ENCODE data around the gene SYT11.

Gene SYT11

GRCh38 chr1:155861896-155862295 is 2.5 kb downstream of the SYT11 start:
- no peaks in the 10 kb centered on the region for H3K27me3 ChIP-seq (ENCODE audit: control insufficient read depth, insufficient read depth, low read length)
- 0 out of 2 replicates have a peak, but pooled peaks cover 5% of the 10 kb centered on the region for H3K4me1 ChIP-seq (ENCODE audit: control insufficient read depth, insufficient read depth, low read length)
- H3K27ac ChIP-seq (ENCODE audit: low read depth, low read length) = no peak overlapping the region
- H3K4me3 ChIP-seq (ENCODE audit: low read depth, low read length) = no peak overlapping the region
- no peaks in the 10 kb centered on the region for H3K36me3 ChIP-seq (ENCODE audit: control insufficient read depth, insufficient read depth, low read length)
- H3K9me3 ChIP-seq (ENCODE audit: control insufficient read depth, insufficient read depth, low read length) = no peaks in the 10 kb centered on the region
- H3K9ac ChIP-seq (ENCODE audit: low read depth, low read length) = no peak overlapping the region

- Histone ChIP-seq H3K27me3 (ENCODE audit: control insufficient read depth, insufficient read depth, low read length) (no peaks in the 10 kb centered on the region), H3K9me3 (ENCODE audit: control insufficient read depth, insufficient read depth, low read length) (no peaks in the 10 kb centered on the region), H3K4me3 (ENCODE audit: low read depth, low read length) (no peak overlapping the region), H3K4me1 (ENCODE audit: control insufficient read depth, insufficient read depth, low read length) (0 out of 2 replicates have a peak, but pooled peaks cover 5% of the 10 kb centered on the region), H3K27ac (ENCODE audit: low read depth, low read length) (no peak overlapping the region), H3K9ac (ENCODE audit: low read depth, low read length) (no peak overlapping the region), H3K36me3 (ENCODE audit: control insufficient read depth, insufficient read depth, low read length) (no peaks in the 10 kb centered on the region)
These were observed 5.0 kb downstream of the SYT11 start for GRCh38 chr1:155864393-155864792.

GRCh38 chr1:155867766-155868165 is 8.4 kb downstream of the SYT11 start:
- H3K27me3 ChIP-seq (ENCODE audit: control insufficient read depth, insufficient read depth, low read length) = no peaks in the 10 kb centered on the region
- no peak overlapping the region for H3K9ac ChIP-seq (ENCODE audit: low read depth, low read length)
- no peak overlapping the region for H3K27ac ChIP-seq (ENCODE audit: low read depth, low read length)
- no peak overlapping the region for H3K4me3 ChIP-seq (ENCODE audit: low read depth, low read length)
- no peaks in the 10 kb centered on the region for H3K9me3 ChIP-seq (ENCODE audit: control insufficient read depth, insufficient read depth, low read length)
- no peaks in the 10 kb centered on the region for H3K4me1 ChIP-seq (ENCODE audit: control insufficient read depth, insufficient read depth, low read length)
- H3K36me3 ChIP-seq (ENCODE audit: control insufficient read depth, insufficient read depth, low read length) = no peaks in the 10 kb centered on the region

GRCh38 chr1:155871390-155871789 is 12.0 kb downstream of the SYT11 start:
- no peak overlapping the region for H3K9ac ChIP-seq (ENCODE audit: low read depth, low read length)
- H3K4me3 ChIP-seq (ENCODE audit: low read depth, low read length) = no peak overlapping the region
- H3K9me3 ChIP-seq (ENCODE audit: control insufficient read depth, insufficient read depth, low read length) = no peaks in the 10 kb centered on the region
- H3K36me3 ChIP-seq (ENCODE audit: control insufficient read depth, insufficient read depth, low read length) = no peaks in the 10 kb centered on the region
- no peak overlapping the region for H3K27ac ChIP-seq (ENCODE audit: low read depth, low read length)
- no peaks in the 10 kb centered on the region for H3K27me3 ChIP-seq (ENCODE audit: control insufficient read depth, insufficient read depth, low read length)
- no peaks in the 10 kb centered on the region for H3K4me1 ChIP-seq (ENCODE audit: control insufficient read depth, insufficient read depth, low read length)

- Histone ChIP-seq H3K4me3 (ENCODE audit: low read depth, low read length) (no peak overlapping the region), H3K9me3 (ENCODE audit: control insufficient read depth, insufficient read depth, low read length) (no peaks in the 10 kb centered on the region), H3K9ac (ENCODE audit: low read depth, low read length) (no peak overlapping the region), H3K27me3 (ENCODE audit: control insufficient read depth, insufficient read depth, low read length) (no peaks in the 10 kb centered on the region), H3K4me1 (ENCODE audit: control insufficient read depth, insufficient read depth, low read length) (no peaks in the 10 kb centered on the region), H3K27ac (ENCODE audit: low read depth, low read length) (no peak overlapping the region), H3K36me3 (ENCODE audit: control insufficient read depth, insufficient read depth, low read length) (no peaks in the 10 kb centered on the region)
These were observed 13.2 kb downstream of the SYT11 start for GRCh38 chr1:155872527-155872926.

GRCh38 chr1:155873860-155874259 is 14.5 kb downstream of the SYT11 start:
- H3K36me3 ChIP-seq (ENCODE audit: control insufficient read depth, insufficient read depth, low read length) = no peaks in the 10 kb centered on the region
- H3K9me3 ChIP-seq (ENCODE audit: control insufficient read depth, insufficient read depth, low read length) = no peaks in the 10 kb centered on the region
- H3K27ac ChIP-seq (ENCODE audit: low read depth, low read length) = no peak overlapping the region
- no peak overlapping the region for H3K9ac ChIP-seq (ENCODE audit: low read depth, low read length)
- no peaks in the 10 kb centered on the region for H3K4me1 ChIP-seq (ENCODE audit: control insufficient read depth, insufficient read depth, low read length)
- no peak overlapping the region for H3K4me3 ChIP-seq (ENCODE audit: low read depth, low read length)
- H3K27me3 ChIP-seq (ENCODE audit: control insufficient read depth, insufficient read depth, low read length) = no peaks in the 10 kb centered on the region

- Histone ChIP-seq H3K27ac (ENCODE audit: low read depth, low read length) (no peak overlapping the region), H3K9ac (ENCODE audit: low read depth, low read length) (no peak overlapping the region), H3K4me1 (ENCODE audit: control insufficient read depth, insufficient read depth, low read length) (no peaks in the 10 kb centered on the region), H3K9me3 (ENCODE audit: control insufficient read depth, insufficient read depth, low read length) (no peaks in the 10 kb centered on the region), H3K27me3 (ENCODE audit: control insufficient read depth, insufficient read depth, low read length) (no peaks in the 10 kb centered on the region), H3K36me3 (ENCODE audit: control insufficient read depth, insufficient read depth, low read length) (no peaks in the 10 kb centered on the region), H3K4me3 (ENCODE audit: low read depth, low read length) (no peak overlapping the region)
These were observed 18.6 kb downstream of the SYT11 start for GRCh38 chr1:155877945-155878344.

GRCh38 chr1:155880251-155880650 is 20.9 kb downstream of the SYT11 start:
- Histone ChIP-seq H3K4me3 (ENCODE audit: low read depth, low read length) (no peak overlapping the region), H3K9ac (ENCODE audit: low read depth, low read length) (no peak overlapping the region), H3K4me1 (ENCODE audit: control insufficient read depth, insufficient read depth, low read length) (no peaks in the 10 kb centered on the region), H3K27me3 (ENCODE audit: control insufficient read depth, insufficient read depth, low read length) (no peaks in the 10 kb centered on the region), H3K9me3 (ENCODE audit: control insufficient read depth, insufficient read depth, low read length) (no peaks in the 10 kb centered on the region), H3K27ac (ENCODE audit: low read depth, low read length) (no peak overlapping the region), H3K36me3 (ENCODE audit: control insufficient read depth, insufficient read depth, low read length) (no peaks in the 10 kb centered on the region)

GRCh38 chr1:155880950-155881349 is 21.6 kb downstream of the SYT11 start:
- H3K9me3 ChIP-seq (ENCODE audit: control insufficient read depth, insufficient read depth, low read length) = no peaks in the 10 kb centered on the region
- H3K9ac ChIP-seq (ENCODE audit: low read depth, low read length) = no peak overlapping the region
- no peak overlapping the region for H3K4me3 ChIP-seq (ENCODE audit: low read depth, low read length)
- no peaks in the 10 kb centered on the region for H3K27me3 ChIP-seq (ENCODE audit: control insufficient read depth, insufficient read depth, low read length)
- no peaks in the 10 kb centered on the region for H3K4me1 ChIP-seq (ENCODE audit: control insufficient read depth, insufficient read depth, low read length)
- H3K36me3 ChIP-seq (ENCODE audit: control insufficient read depth, insufficient read depth, low read length) = no peaks in the 10 kb centered on the region
- H3K27ac ChIP-seq (ENCODE audit: low read depth, low read length) = no peak overlapping the region

GRCh38 chr1:155882235-155882634 is 22.9 kb downstream of the SYT11 start:
- Histone ChIP-seq H3K9me3 (ENCODE audit: control insufficient read depth, insufficient read depth, low read length) (no peaks in the 10 kb centered on the region), H3K27me3 (ENCODE audit: control insufficient read depth, insufficient read depth, low read length) (no peaks in the 10 kb centered on the region), H3K27ac (ENCODE audit: low read depth, low read length) (no peak overlapping the region), H3K36me3 (ENCODE audit: control insufficient read depth, insufficient read depth, low read length) (no peaks in the 10 kb centered on the region), H3K4me1 (ENCODE audit: control insufficient read depth, insufficient read depth, low read length) (no peaks in the 10 kb centered on the region), H3K9ac (ENCODE audit: low read depth, low read length) (no peak overlapping the region), H3K4me3 (ENCODE audit: low read depth, low read length) (no peak overlapping the region)

- Histone ChIP-seq H3K4me1 (ENCODE audit: control insufficient read depth, insufficient read depth, low read length) (no peaks in the 10 kb centered on the region), H3K27ac (ENCODE audit: low read depth, low read length) (no peak overlapping the region), H3K9me3 (ENCODE audit: control insufficient read depth, insufficient read depth, low read length) (no peaks in the 10 kb centered on the region), H3K36me3 (ENCODE audit: control insufficient read depth, insufficient read depth, low read length) (no peaks in the 10 kb centered on the region), H3K4me3 (ENCODE audit: low read depth, low read length) (no peak overlapping the region), H3K9ac (ENCODE audit: low read depth, low read length) (no peak overlapping the region), H3K27me3 (ENCODE audit: control insufficient read depth, insufficient read depth, low read length) (no peaks in the 10 kb centered on the region)
These were observed 23.4 kb downstream of the SYT11 start for GRCh38 chr1:155882766-155883165.
